Thyroid gland (tissue), 4 donors: ENCODE data around the gene NTNG1.

Source experiments
- CTCF ChIP-seq, 6 experiments: fragments of 200-600 bp in 3 of 6; fragments of 450-650 bp in 3 of 6; sonication (generic) in 3 of 6; IDR thresholded peaks; one replicate each; pipeline ENCODE4 v1.5.1; 2016 to 2019; ENCODE audit warnings: antibody characterized with exemption in 6 of 6, mild to moderate bottlenecking in 2 of 6, inconsistent platforms in 1 of 6, moderate library complexity in 1 of 6
- POLR2A ChIP-seq, 2 donors: fragments of 450-650 bp; IDR thresholded peaks; one replicate each; pipeline ENCODE4 v1.6.1; 2017; ENCODE audit warnings: antibody characterized with exemption in 2 of 2, mild to moderate bottlenecking in 2 of 2, moderate library complexity in 1 of 2

- TF ChIP-seq CTCF (IDR thresholded peaks at IDR 0.05) (no peak), POLR2A (IDR thresholded peaks at IDR 0.05) (no peak)
Observed at GRCh38 chr1:107454791-107455190, 314.0 kb downstream of the NTNG1 start.
